HG03432 (cell line): Measurements from ENCODE around the gene ATOH8.

ENCODE experiments used
- ATAC-seq: cut with Tn5 transposase; IDR thresholded peaks from one replicate; pipeline ENCODE4 v1.9.1; 2021; ENCODE audit warnings: mild to moderate bottlenecking, moderate library complexity; ENCODE audit not compliant: unreplicated experiment

Gene ATOH8

DNA sequence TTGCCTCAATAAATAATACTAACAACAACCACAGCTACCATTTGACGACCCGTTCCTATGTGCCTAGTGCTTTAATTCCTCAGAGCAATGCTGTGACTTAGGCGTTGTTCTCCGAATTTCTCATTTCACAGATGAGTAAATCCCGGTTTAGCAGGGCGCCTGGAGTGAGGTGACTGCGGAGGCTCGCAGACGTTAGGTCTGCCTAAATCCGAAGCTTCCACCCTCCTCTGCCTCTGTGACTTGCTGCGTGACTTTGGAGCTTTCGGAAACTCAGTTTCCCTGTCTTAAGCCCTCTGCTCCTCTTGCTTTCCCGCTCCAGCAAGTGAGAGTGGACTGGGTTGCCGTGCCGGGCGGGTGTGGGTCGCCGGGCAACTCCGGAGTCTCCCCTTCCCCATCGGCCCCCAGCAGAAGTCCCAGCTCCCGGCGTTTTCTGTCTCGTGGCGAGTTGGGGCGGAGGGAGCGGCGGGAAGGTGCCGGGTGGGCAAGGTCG, 711 bp upstream of the ATOH8 start:
- no peak for ATAC-seq

- ATAC-seq: no peak
Observed at GRCh38 chr2:85754313-85755095, 713 bp downstream of the ATOH8 start.

DNA sequence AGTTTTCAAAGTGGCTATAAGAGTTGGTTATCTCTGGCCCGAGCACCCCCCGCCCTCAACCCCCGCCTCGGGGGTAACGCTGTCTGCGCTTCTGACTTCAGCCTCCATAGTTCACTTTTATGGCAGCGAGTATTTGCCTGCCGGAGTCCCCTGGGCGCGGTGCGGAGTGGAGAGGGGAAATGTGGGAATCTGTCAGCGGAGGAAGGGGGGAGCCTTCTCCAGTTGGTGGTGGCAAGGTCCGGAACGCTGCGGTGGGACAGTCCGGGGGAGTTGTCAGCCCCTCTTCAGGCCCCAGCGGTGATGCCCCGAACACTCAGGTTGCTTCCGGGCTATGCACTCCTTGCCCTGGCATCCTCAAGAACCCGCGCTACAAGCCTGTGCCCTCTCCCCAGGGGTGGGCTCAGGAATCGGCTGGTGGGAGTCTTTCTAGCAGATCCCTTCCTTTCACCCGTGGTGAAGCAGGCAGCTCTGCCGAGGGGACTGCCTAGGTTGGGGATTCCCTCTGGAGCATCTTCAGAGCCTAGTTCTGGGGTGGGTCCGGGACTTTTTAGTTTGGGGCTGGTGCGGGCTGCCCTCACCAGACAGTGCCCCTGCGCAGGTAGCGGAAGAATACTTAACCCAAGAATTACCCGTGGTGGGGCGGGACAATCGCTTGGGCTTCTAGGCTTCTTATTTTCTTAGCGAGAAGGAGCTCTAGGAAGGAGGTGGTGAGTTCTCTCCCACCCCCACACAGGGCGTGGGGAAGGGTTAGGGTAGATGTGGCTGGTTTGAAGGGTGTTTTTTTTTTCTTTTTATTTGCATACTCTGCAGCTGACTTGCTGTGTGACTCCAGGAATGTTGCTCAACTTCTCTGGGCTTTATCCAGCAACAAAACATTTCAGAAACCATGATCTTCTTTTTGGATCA, 1.6 kb downstream of the ATOH8 start:
- ATAC-seq: no peak

DNA sequence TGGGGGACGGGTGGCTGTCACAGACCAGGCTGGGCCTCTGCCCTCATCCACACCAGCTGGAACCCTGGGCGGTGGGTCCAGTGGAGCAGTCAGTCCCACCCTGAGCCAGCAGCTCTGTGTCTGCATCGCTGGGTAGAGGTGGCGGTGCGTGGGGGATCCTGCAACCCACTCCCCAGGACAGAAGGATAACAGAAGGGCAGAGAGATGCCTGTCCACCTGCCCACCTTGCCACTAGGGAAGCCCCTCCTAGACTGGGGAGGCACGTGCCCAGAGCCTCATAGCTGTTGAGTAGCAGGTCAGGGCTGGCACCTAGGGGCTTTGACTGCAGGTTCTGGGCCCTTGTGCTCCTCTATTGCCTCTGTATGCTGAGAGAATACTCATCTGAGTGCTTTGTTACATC, 2.4 kb downstream of the ATOH8 start:
- ATAC-seq: no peak

- ATAC-seq: no peak
Observed at GRCh38 chr2:85756822-85757435, 3.1 kb downstream of the ATOH8 start.

GRCh38 chr2:85757860-85758259, 4.1 kb downstream of the ATOH8 start:
- ATAC-seq: no peak

DNA sequence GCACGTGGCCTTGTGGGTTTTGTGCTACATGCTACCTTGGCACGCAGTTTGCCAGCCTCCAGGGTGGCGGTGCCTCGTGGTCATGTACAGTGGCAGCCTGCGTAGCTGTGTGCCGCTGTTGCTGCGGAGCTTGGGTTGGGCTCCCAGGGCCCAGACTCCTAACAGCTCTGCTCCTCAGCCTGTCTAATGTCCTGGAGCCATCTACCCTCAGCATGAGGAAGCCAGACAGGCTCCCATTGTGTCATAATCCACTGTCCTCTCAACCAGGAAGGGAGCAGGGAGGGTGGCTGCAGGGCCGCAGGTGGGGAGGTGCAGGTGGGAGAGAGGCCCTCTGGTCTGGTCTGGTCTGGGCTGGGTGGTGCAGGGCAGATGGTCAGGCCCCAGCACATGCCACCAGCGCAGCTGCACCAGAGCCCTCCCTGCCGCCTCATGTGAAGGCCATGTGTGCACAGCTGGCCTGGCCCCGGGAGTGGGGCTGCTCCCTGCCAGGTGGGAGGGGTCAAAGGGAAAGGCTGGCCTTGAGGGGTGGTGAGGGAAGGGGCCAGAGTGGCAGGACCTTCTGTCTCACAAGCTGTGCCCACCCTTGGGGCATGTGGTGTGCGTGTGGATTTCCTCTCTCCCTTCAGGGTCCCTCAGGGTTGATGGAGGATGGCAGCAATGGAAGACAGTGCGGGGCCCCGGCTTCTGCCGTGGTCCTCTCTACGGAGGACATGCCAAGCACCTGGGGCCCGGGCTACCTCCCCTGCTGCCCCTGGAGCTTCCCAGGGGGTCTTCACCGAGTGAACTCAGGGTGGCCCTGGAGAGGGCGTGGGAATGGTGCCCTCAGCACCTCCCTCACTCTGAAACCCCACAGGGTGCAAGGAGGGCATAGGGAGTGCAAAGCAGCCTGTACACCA, 4.8 kb downstream of the ATOH8 start:
- ATAC-seq: no peak

GRCh38 chr2:85759257-85759613, 5.4 kb downstream of the ATOH8 start:
- no peak for ATAC-seq

- no peak for ATAC-seq
Observed at GRCh38 chr2:85760371-85760770, 6.6 kb downstream of the ATOH8 start.

DNA sequence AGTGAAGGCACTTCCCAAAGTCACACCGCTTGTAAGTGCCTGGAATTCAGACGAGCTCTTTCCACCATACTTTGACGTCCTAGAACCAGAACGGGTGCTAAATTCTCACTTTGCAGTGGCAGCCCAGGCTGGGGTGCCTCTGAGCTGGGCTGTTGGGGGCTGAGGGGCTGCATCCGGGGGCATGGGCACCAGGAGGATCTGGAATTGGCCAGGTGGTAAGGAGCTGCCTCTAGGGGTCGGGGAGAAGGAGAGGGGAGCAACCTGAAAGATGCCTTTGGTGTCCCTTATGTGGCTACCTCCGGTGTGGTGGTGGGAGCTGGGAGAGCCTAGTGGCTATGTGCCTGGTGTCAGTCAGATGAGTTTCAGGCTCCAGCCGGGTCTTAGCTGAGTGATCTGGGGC, 7.1 kb downstream of the ATOH8 start:
- no peak for ATAC-seq

- ATAC-seq: no peak
Observed at GRCh38 chr2:85761512-85761944, 7.7 kb downstream of the ATOH8 start.

DNA sequence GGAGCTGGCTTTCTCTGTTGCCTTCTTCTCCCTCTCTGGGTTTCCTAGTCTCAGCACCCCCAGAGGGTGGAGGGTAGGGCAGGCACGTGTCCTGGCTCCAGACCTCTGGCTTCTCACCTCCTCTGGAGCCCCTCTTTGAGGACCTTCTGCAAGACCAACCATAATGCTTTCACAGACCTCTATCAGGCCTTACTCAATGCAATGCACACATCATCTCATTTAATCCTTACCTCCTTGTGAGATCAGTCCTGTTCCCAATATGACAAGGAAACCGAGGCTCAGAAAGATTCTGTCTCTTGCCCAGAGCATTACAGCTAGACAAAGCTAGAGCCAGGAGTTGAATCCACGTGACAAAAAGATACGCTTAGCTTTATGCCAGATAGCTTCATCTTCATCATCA, 8.2 kb downstream of the ATOH8 start:
- no peak for ATAC-seq

GRCh38 chr2:85763132-85763531, 9.3 kb downstream of the ATOH8 start:
- no peak for ATAC-seq

DNA sequence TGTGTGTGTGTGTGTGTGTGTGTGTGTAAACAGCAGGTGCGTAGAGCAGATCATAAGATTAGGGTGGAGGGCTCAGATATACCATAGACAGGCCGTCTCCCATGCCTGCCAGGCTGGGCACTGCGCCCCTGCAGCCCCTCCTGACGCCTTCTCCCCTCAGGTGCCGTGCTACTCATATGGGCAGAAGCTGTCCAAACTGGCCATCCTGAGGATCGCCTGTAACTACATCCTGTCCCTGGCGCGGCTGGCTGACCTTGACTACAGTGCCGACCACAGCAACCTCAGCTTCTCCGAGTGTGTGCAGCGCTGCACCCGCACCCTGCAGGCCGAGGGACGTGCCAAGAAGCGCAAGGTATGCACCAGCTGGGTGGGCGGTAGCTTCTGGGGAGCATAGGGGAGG, 10.0 kb downstream of the ATOH8 start:
- no peak for ATAC-seq

DNA sequence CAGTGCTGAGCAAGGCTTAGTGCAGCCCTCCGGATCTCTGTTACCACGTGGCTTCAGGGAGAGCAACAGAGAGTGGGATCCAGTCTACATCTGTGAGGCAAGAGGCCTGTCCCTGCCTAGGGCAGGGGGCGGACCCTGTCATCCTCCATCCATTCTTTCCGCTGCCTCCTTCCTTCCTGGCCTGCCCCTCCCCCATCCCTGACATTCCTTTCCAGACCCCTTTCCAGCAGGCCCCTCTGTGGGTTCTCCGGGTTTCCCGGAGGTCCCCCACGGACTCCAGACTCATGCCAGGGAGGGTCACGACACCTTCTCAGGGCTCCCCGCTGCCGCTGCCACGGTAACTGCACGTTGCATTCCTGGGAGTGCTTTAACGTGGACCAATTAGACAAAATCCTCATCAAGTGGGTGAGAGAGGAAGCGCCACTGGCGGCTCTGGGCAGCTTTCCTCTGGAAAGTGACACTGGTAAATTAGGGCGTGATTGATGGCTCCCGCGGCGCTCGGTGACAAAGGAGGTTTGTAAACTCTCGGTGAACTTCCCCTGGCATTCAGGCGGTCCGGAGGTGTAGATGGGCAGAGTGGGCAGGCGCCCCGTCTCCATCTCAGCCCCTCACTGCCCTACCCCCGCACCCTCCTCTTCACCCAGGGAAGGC, 11.4 kb downstream of the ATOH8 start:
- ATAC-seq: no peak

DNA sequence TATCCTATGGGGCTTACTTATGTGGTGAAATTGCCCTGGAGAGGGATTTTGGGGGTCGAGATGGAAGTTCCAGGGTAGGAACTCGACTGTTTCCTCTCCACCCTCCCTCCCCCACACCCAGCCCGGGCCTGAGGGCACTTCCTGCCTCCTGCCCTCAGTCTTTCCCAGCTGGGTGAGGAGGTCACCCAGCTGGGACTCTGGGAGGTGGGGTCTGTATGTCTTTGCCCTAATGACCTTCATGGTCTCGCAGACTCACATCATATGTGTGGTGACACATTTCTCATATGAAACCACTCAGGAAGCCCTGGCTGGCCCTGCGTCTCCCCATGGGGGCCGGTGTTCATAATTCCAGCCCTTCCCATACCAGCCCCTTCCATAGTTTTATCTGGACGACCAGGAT, 12.4 kb downstream of the ATOH8 start:
- no peak for ATAC-seq

DNA sequence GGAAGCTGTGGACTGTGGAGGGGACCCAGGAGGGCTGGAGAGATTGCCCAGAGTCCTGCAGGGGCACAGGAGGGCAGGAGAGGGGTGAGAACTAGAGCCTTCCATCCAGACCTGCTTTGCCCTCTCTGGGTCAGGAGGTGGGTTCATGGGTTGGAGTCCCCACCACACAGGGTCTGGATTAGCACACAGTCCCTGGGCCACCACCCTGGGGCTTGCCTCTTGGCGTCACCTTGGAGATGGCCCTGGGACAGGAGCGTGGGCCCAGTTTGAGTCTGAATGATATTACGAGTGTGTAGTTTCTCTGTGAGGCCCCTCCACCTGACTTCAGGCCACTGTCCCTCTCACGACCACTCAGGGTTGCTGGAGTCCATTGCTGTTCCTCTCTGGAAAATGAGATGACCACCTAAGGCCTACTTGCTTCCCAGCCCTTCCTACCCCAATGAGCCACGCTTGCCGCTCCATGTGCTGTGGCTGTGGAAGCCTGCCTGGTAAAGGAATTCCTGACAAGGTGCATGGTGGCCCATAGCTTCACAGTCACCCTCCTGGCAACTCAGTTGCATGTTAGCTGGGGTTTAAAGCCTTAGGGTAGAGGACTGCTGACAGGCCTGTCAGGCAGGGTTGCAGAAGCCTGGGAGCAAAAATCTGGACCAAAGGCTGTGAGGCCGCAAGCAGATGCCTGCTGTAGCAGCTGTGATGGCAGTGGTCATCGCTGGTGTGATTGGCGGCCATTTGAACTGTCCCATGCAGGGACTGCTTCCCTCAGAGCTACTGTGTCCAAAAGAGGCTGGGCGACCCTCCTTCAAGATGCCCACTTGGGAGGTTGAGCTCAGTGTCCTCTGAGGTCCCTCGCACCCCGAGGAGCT, 14.2 kb downstream of the ATOH8 start:
- ATAC-seq: no peak

DNA sequence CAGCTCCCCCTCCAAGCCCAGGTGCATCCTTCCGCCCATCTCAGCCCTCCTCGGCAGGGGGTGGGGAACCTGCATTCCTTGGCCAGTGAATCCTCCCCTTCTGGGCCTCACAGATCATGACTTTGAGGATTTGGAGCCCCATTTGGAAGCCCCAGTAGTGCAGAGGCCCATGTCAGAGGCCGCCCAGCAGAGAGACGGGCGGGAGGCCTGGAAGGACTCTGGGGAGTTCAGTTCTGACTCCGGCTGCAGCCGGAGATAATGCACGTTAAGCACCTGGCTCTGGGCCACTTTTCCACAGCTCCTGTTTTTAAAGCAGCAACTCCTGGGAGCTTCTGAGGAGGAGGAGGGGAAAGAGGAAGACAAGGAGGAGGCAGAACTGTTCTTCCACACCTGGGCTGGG, 14.9 kb downstream of the ATOH8 start:
- ATAC-seq: no peak
